GM13977 (cell line): Measurements from ENCODE around the gene TADA2B.

ENCODE experiments used
- DNase-seq: peaks from one replicate; pipeline ENCODE4 v3.0.0; 2012; ENCODE audit warnings: low spot score
- in situ Hi-C: fragments of 300-500 bp; cut with MboI; formaldehyde crosslinking; loops from one replicate; pipeline ENCODE4 v1.12.0; 2022; ENCODE audit warnings: low sequenced_read_pairs, low pct_unique_long_range_greater_than_20kb, mixed read lengths, inconsistent platforms; ENCODE audit not compliant: unreplicated experiment
- TF ChIP-seq, protein P1 (sequence below): IDR thresholded peaks from 2 replicates; pipeline ENCODE4 v1.5.1; 2012; ENCODE audit warnings: mild to moderate bottlenecking, control low read depth; ENCODE audit not compliant: insufficient read depth; ENCODE audit errors: extremely low read depth, missing control alignments

The TADA2B gene

DNA sequence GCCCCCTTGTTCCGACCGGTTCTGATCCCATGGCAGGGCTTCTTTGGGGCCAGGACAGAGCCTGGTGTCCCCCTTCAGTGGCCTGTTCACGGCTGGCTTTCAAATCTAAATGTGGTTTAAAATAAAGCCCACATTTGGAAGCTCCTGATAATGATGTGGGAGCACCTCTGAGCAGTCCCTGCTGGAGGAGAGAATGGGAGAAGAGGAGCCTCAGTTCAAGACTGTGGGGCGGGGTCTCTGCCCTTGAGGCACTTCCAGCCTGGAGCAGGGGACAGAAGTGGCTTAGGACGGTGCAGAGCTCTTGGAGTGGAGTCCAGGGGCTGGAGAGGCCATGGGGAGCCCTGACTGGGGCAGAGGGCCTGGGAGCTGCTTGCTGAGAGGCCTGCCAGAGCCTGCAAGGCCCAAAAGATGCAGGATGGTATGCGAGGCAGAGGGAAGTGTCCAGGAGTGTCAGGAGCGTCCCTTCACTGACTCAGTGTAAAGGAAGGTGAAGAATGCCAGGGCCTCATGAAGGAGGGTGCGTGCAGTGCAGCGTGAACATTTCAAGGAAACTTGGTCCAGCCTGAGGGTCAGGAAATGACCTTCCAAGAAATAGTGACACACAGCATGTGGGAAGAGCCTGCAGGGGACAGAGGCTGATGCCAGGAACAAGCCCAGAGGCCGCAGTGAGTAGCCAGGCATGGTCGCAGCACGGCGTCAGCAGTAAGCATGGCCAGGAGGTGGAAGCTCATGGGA, 21.1 kb upstream of the TADA2B start:
- in situ Hi-C loops, result no loop called here

DNA sequence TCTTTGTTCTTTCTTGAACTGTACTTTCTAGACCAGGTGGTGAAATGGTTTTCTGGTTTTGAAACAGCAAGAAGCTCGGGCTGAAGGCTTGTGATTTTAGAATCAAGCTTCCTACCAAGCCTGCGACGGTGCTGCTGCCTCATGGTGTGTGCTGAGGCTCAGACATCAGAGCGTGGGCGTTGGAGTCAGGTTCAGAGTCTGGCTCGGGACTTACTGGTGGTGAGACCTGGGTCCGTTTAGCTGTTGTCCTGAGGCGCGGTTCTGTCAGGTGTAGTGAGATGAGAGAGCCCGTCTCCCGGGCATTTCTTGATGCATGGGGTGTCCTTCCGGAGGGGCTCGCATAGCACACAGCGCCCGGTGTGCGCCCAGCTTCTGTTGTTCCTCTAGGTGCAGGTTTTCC, 19.7 kb upstream of the TADA2B start:
- DNase-seq, result no peak
- in situ Hi-C loops, result no loop called here
- TF ChIP-seq, protein P1, sequence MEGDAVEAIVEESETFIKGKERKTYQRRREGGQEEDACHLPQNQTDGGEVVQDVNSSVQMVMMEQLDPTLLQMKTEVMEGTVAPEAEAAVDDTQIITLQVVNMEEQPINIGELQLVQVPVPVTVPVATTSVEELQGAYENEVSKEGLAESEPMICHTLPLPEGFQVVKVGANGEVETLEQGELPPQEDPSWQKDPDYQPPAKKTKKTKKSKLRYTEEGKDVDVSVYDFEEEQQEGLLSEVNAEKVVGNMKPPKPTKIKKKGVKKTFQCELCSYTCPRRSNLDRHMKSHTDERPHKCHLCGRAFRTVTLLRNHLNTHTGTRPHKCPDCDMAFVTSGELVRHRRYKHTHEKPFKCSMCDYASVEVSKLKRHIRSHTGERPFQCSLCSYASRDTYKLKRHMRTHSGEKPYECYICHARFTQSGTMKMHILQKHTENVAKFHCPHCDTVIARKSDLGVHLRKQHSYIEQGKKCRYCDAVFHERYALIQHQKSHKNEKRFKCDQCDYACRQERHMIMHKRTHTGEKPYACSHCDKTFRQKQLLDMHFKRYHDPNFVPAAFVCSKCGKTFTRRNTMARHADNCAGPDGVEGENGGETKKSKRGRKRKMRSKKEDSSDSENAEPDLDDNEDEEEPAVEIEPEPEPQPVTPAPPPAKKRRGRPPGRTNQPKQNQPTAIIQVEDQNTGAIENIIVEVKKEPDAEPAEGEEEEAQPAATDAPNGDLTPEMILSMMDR, result no peak

More for the DNA sequence above, 21.1 kb upstream of the TADA2B start:
- no peak for DNase-seq
- TF ChIP-seq, protein P1, result no peak

DNA sequence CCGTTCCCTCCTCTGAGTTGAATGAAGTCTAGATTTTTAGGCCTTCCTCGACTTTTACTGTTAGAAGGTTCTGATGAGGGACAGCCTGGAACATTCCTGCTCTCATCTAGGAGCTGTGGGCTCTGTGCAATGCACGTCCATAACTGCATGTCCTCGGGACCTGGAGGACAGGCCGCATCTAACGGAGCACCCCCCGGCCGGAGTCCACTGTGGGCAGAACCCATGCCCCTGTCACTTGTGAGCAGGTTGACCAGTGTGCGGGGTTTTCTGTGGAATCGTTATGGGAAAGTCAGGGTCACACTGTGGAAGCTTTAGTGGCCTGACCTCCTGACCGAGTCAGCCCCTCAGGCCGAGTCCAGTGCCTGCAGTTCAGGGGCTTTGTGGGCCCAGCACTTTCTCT, 19.3 kb upstream of the TADA2B start:
- in situ Hi-C loops, result no loop called here
- TF ChIP-seq, protein P1, result no peak
- no peak for DNase-seq

DNA sequence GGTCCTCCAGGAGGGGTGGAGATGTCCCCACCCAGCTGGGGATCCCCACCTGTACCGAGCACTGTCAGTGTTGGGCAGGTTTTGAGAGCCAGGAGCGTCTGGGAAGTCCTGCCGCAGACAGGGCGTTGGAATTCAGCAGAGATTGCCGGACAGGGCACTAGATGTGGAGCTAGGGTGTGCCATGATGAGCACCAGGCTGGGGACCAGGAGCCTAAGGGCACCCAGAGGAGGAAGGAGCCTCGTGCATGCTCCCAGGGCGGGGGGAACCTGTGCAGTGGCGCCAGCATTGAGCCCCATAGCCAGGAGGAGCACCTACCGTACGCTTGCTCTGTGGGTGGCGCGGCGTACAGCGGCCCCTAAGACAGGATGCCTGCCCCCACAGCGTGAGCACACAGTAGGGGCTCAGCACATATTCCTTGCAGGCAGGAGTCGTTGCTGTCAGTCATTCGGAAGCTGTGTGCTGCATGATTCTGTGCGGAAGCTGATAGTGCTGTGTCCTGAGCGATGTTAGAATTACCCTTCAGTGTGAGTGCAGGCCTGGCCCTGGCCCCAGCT, 18.8 kb upstream of the TADA2B start:
- TF ChIP-seq, protein P1, result no peak
- no peak for DNase-seq
- in situ Hi-C loops, result no loop called here

DNA sequence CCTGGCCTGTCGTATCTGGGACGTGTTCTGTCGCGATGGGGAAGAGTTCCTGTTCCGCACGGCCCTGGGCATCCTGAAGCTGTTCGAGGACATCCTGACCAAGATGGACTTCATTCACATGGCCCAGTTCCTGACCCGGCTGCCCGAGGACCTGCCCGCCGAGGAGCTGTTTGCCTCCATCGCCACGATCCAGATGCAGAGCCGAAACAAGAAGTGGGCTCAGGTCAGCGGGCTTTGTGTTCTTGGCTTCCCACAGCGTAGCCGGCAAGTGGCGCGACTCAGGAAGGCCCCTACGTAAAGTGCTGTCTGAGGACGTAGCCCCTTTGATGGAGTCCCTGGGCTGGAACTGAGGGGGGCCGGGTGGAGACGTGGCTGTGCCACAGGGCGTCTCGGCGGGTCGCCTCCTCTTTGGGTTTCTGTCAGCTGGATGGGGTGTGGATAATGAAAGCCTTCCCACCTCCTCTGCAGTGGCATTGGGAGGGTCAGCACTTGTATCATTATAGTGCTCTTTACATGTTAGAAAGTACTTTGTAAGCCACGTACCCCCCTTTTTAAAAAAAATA, 18.1 kb upstream of the TADA2B start:
- TF ChIP-seq, protein P1, result no peak

DNA sequence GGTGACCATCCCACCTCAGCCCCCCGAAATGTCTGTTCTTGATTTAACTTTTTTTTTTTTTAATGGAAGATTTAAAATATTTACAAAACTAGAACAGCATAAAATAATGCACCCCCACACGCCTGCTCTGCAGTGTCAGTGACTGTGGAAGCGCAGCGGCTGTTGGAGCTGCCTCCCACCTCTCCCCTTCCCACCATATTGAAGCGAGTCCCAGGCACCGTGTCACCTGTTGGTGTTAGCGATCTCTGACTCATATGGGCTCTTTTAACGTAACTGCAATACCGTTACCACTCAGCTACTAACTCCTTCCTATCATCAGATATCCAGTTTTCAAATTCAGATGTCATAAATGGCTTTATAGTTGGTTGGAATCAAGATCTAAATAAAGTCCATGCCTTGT, 17.1 kb upstream of the TADA2B start:
- no peak for DNase-seq
- TF ChIP-seq, protein P1, result no peak
- in situ Hi-C loops, result no loop called here

More for the DNA sequence above, 18.1 kb upstream of the TADA2B start:
- DNase-seq, result no peak
- in situ Hi-C loops, result no loop called here
